AG10803 (cell line): ENCODE results near the gene TIMM44.

Experiments used
- DNase-seq: peaks from one replicate; pipeline ENCODE4 v3.0.0; 2010; ENCODE audit warnings: low read depth
- H3K4me3 ChIP-seq: 2 replicates; pipeline ENCODE4 v1.5.1; 2011; ENCODE audit warnings: mild to moderate bottlenecking, low read length, control low read depth
- CTCF ChIP-seq: conservative IDR thresholded peaks from 2 replicates; pipeline ENCODE4 v1.5.1; 2011; ENCODE audit warnings: mild to moderate bottlenecking, low read length, control low read depth, inconsistent platforms

Gene TIMM44

GRCh38 chr19:7928334-7928706 is 15.1 kb downstream of the TIMM44 start:
- TF ChIP-seq CTCF: no peak
- no peak for DNase-seq
- H3K4me3 ChIP-seq: no peak overlapping the region

GRCh38 chr19:7927605-7928333 is 15.7 kb downstream of the TIMM44 start:
- H3K4me3 ChIP-seq: no peak overlapping the region
- no peak for DNase-seq
- TF ChIP-seq CTCF: no peak

DNA sequence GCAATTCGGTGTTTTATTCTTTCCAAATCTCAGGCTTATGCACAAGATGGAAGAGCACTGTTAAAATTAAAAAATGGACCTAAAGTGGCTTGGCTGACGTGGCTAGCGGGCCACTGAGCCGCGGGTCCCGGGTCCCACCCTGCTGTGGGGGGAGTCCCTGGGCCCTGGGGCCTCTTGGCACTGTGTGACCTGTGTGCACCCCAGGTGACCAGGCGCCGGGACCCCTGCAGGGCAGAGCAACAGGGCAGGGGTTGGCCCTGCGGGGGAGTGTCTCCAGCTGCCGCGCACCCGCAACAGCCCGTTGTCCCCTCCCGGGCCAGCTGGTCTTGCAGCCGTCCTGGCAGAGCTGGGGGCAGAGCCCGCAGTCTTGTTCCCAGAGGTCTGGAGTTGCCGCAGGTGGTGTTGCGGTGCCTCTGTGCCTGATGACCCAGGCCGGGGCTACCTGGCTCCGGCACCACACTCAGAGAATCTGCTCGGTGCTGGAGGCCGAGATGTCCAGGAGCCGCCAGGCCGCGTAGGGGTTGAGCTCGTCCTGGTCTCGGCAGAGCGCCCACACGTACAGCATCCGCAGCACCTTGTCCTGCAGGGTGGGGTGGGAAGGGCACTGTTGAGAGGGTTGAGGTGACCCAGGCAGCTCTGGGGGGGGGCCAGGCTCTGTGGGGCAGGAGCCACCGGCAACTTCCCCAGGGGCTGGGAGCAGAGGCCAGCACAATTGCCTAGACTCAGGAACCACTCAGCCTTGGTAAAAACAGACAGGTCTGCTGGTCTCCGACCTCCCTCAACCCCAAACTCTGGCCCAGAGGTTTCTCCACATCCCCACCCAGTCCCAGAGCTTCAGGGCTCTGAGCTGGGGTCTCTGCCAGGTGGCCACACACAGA is 16.5 kb downstream of the TIMM44 start:
- no peak for TF ChIP-seq CTCF
- no peak overlapping the region for H3K4me3 ChIP-seq
- DNase-seq: no peak

DNA sequence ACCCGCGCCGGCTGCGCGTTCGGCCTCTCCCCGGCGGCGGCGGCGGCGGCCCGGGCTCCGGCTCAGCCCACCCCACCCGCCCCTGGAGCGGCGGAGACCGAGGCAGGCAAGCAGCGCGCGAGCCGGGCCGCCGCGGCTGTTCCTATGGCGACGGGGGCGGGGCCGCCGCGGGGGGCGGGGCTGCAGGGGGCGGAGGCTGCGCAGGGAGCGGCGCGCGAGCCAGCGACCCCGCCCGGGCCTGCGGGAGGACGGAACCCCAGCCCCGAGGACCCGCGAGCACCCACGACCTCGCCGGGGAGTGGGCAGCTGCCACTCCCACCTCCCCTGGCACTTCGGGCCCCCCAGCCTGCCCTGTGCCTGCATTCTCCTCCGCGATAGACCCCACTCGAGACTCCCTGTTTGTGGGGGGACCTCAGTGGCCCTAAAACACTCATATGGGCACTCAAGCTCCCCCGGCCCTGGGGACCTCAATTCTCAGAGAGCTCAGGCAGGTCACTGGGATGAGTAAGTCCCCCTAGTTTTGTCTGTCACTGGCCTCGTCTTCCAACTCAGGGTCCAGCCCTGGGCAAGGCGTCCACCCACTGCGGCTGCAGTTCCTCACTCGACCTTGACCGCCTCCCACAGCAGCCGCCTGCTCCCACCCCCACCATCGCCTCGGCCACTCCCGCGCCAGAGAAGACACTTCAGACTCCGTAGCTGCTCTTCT is 17.3 kb downstream of the TIMM44 start, which contains the start of gene CTXN1:
Gene CTXN1, minus strand, starts transcription at position 115 of the 706 bp plus-strand sequence. CDS start 597 bp downstream, outside the sequence.
- peak; percentile 31 for DNase-seq
- TF ChIP-seq CTCF: peak; percentile 13; the same call in 1 of the 2 replicates
- peak within 1 kb of the TSS; percentile 59 for H3K4me3 ChIP-seq

GRCh38 chr19:7925171-7925851 is 18.2 kb downstream of the TIMM44 start:
- peak; percentile 62 for TF ChIP-seq CTCF
- peak overlapping the region; percentile 22 for H3K4me3 ChIP-seq
- peak; percentile 48 for DNase-seq

DNA sequence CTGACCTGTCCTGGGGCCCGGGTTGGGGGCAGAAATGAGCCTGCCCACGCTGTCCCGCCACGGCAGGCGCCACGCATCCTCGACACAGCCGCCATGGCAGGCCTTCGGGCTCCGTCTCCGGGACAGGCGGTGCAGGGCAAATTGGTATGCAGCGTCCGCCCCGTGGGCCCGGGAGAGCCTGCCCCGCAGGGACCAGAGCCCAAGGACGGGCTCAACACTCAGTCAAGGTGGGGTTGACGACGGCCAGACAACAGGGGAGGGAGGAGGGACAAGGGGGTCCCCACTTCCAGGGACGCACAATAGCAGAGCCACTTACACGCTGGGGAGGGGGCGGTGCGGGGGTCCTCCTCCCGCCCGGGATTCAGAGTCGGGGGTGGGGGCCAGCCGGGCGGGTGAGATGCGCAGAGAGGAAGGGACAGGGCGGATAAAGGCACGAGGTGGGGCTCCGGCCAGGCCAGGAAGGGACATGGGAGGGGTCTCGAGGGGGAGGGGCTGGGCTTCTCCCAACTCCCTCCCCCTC is 18.8 kb downstream of the TIMM44 start:
- no peak for DNase-seq
- H3K4me3 ChIP-seq: no peak overlapping the region
- TF ChIP-seq CTCF: no peak
